ENCODE results near the gene PDRG1.

DNA sequence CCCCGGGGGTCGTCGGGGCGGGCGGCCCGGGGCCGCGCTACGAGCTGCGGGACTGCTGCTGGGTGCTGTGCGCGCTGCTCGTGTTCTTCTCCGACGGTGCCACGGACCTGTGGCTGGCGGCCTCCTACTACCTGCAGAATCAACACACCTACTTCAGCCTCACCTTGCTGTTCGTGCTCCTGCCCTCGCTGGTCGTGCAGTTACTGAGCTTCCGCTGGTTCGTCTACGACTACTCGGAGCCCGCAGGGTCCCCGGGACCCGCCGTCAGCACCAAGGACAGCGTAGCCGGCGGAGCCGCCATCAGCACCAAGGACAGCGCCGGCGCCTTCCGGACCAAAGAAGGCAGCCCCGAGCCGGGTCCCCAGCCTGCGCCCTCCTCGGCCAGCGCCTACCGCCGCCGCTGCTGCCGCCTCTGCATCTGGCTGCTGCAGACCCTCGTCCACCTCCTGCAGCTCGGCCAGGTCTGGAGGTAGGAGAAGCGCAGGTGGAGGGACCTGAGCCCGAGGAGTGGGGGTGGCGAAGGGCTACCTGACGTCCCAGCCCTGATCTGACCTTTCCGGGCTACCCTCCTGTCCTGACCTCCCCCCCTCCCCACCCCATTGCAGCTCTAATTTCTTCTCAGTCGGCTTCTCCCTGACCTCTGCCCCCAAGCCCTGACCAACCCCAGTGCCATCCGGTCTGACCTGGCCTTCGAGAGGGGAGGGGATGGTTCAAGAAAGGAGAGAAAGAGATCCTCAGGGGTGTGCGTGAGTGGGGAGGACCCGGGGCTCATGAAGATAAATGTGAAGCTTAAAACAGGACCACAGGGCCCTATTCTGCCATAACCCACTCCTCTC lies 16.7 kb upstream of the PDRG1 start:
- TF ChIP-seq EZH2phosphoT487 (IDR thresholded peaks at IDR 0.05; ENCODE audit: low read depth) (no peak), CTCF (IDR thresholded peaks at IDR 0.05; ENCODE audit: low read depth, low read length) (no peak)

Measured in OCI-LY3 (cell line).